Inferior parietal cortex (tissue), 1 donor: Measurements from ENCODE around the gene VWA5B1.
"Not testable (repeated sequence)": the region's sequence is repeated elsewhere in the genome, so short reads cannot be mapped to it uniquely, and the experiment has no call there.

Experiments used
- DNase-seq: peaks from one replicate; pipeline ENCODE4 v3.0.0-alpha.2; 2016; ENCODE audit errors: extremely low spot score

The VWA5B1 gene

GRCh38 chr1:20279509-20279908 is 11.2 kb upstream of the VWA5B1 start:
- DNase-seq = no peak

DNA sequence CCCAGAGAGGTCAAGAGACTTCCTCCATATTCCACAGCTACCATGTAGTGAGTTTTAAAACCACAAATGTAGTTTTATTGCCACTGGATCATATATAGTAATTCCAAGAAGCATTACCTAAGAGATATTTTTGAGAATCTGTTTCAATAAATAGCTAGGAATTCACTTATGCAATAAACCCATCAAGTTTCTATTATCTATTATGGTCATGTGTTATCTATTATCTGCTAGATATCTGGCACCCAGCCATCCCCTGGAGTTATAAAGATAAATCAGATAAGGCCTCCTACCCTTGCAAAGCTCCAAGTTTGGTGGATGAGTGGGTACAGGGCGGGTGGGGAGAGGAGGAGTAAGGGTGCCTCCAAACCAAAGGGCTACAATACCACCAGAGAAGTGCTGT is 10.3 kb upstream of the VWA5B1 start:
- DNase-seq = no peak

- DNase-seq = no peak
Observed at GRCh38 chr1:20280906-20281305, 9.8 kb upstream of the VWA5B1 start.

DNA sequence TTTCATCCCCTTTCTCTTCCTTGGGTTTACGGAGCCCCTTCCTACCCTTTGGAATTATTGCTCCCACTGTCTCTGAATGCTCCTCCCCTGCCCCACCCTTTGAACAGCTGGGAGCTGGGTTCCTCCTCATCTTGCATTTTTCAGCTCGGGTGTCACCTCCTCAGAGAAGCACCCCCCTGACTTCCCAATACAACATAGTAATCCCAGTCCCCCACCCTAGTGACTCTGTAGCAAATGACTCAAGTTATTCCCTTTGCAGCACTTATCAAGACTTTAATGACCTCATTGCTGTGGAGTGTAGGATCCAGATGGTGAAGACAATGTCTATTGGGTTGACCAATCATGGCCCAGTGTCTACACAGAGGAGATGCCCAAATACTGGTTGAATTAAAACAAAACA is 8.9 kb upstream of the VWA5B1 start:
- DNase-seq = no peak

DNA sequence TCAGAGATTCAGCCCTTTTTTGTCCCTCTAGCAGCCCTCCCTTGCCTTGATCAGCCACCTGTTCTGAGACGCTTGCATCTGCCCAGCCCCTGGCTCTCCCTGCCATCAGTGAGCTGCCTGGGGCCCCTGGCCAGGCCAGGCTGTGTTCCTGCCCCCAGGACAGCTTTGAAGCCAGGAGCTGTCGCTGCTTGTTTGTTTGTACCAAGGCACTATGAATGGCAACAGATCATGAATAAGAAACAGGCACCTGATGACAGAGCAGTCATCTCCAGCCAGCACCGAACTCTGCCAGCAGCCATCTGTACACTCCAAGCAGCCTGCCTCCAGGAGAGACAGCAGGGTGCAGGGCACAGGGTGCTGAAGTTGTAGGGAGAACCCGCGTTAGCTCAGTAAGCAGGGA is 8.1 kb upstream of the VWA5B1 start:
- no peak for DNase-seq

DNA sequence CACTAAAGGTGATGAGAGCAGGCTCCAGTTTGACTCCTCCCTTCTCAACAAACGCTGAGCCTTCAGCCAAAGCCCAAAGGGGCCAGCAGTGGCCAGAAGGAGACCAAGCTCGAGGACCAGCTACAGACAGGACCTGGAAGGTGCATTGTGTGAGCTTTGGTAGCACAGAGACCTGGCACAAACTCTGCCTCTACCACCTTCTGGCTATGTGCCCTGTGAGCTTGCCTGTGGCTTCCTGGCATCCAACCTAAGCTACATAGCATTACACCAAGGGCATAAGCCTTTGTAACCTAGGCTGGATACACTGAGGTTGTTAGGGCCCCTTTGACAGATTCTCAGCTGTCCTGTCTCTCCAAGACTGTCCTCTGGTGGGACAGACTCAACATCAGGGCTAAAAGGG is 6.6 kb upstream of the VWA5B1 start:
- DNase-seq = no peak

- DNase-seq = no peak
Observed at GRCh38 chr1:20284625-20285024, 6.0 kb upstream of the VWA5B1 start.

- DNase-seq = no peak
Observed at GRCh38 chr1:20285510-20285909, 5.2 kb upstream of the VWA5B1 start.

GRCh38 chr1:20287696-20288095 is 3.0 kb upstream of the VWA5B1 start:
- not testable (repeated sequence) for DNase-seq

DNA sequence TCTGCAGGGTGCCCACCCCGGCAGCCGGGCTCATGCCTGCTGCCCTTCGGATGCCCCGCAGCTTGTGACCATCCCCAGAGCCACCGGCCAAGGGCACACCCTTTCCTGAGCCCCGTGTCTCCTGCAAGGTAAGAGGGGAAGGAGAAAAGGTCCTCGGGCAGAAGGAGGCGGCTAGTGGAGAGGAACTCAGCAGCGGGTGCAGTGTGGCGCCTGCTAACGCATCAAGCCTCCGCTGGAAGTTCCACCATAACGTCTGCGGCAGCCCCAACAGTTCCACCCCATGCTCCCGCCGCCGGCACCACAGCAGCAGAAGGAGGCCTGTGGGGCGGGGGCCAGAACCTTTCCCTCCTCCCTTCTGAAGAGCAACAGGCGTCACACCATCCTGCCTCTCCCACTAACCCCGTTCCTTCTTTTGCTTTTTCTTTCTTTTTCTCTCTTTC is 990 bp downstream of the VWA5B1 start:
- no peak for DNase-seq

GRCh38 chr1:20298626-20299025 is 8.0 kb downstream of the VWA5B1 start:
- no peak for DNase-seq

GRCh38 chr1:20301463-20302107 is 10.9 kb downstream of the VWA5B1 start:
- DNase-seq = no peak

DNA sequence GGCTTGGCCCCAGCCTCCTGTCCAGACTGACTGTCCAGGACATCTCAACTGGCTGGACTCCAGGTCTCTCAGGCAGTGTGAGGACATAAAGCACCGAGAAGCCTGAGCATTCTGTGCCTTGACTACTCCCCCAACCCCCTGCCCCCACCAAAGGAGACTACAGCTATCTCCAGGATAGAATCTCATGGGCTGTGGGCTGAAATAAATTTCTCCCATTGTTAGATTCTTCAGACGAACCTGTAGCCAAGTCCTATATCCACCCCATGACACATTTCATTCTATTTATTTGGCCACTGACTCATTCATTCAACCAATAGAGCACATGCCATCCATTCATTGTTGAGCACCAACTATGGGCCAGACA is 11.4 kb downstream of the VWA5B1 start:
- no peak for DNase-seq

- no peak for DNase-seq
Observed at GRCh38 chr1:20307026-20307425, 16.4 kb downstream of the VWA5B1 start.

DNA sequence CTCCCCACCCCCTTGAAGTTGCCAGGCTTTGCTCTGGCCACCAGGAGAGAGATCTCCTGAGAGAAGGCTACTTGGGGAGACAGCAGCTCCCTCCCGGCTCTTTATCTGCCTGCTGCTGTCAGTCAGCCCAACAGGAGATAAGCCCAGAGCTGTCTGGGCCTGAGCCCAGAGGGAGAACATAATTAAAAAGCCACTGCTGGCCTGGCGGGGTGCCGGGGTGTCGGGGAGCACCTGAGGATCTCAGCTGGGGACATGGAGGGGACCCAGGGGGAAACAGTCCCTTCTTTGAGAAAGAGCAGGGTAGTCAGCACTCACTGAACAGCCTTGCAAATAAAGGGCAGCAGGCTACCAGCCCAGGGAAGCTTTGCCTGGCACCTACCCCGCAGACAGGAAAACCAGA is 17.9 kb downstream of the VWA5B1 start:
- DNase-seq = no peak

- no peak for DNase-seq
Observed at GRCh38 chr1:20311289-20311688, 20.6 kb downstream of the VWA5B1 start.

- no peak for DNase-seq
Observed at GRCh38 chr1:20312310-20312709, 21.6 kb downstream of the VWA5B1 start.

- no peak for DNase-seq
Observed at GRCh38 chr1:20312818-20313217, 22.1 kb downstream of the VWA5B1 start.

- no peak for DNase-seq
Observed at GRCh38 chr1:20317471-20317870, 26.8 kb downstream of the VWA5B1 start.

GRCh38 chr1:20318521-20318920 is 27.8 kb downstream of the VWA5B1 start:
- DNase-seq = no peak

DNA sequence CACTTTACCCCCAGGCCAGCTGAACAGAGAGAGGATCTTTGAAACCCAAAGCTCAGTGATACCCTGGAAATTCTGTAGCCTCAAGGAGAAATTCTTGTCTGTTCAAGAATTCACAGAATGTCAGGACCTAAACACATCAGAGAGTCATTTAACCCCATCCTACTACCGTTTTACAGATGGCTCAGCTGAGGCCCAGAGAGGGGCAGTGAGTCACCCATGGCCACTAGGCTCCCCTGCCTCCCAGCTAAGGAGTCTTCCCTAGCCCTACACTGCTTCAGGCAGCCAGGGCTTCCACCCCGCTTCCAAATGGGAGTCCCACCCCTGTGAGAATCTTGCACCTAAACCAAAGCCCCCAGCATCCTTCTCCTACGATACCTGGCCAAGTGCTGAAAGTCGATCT is 28.3 kb downstream of the VWA5B1 start:
- DNase-seq = no peak

- DNase-seq = no peak
Observed at GRCh38 chr1:20319456-20320220, 29.0 kb downstream of the VWA5B1 start.

DNA sequence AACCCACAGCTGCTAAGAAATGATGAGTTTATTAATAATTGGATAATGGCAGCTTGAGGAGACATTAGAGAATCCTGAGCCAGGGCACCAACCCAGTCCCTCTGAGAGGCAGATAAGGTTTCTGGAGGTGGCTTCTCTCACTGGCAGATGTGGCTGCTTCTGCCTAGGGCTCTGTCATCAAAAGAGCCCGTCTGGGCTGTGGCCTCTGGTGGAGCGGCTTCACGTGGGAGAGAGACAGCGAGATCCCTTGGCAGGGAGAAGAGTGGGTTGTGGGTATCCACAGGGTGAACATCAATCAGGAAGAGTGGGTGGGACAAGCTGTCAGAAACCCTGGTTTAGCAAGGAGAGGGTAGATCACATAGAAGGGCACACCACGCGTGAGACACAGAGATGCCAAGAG is 30.0 kb downstream of the VWA5B1 start:
- no peak for DNase-seq

- no peak for DNase-seq
Observed at GRCh38 chr1:20321573-20321972, 30.9 kb downstream of the VWA5B1 start.
